Psoas muscle (tissue), 8 donors: ENCODE measurements around the gene ANP32E. TPM values are rescaled to one million over a fixed set of nuclear protein-coding genes. Genes with fewer than 3 reads are reported as not detected.

Source experiments
- ATAC-seq, 4 donors: fragments of 200-7000 bp; cut with Tn5 transposase; one replicate each; pipeline ENCODE4 v1.9.1; 2020; ENCODE audit warnings: moderate library complexity in 3 of 4, mild to moderate bottlenecking in 2 of 4
- DNase-seq, 2 donors: peaks; one replicate each; pipeline ENCODE4 v3.0.0-alpha.2; 2020
- H3K27ac ChIP-seq: fragments of 200-600 bp; one replicate; pipeline ENCODE4 v1.8.0; 2022
- H3K27me3 ChIP-seq, 3 donors: fragments of 200-600 bp in 1 of 3; one replicate each; pipeline versions ENCODE4 v1.6.1 to v1.8.0; 2013 to 2022; ENCODE audit warnings: low read length in 2 of 3, mild to moderate bottlenecking in 2 of 3, moderate library complexity in 1 of 3; ENCODE audit not compliant: insufficient read depth in 3 of 3
- H3K36me3 ChIP-seq, 2 donors: fragments of 200-600 bp in 1 of 2; one replicate each; pipeline versions ENCODE4 v1.6.1 to v1.8.0; 2013 to 2022; ENCODE audit warnings: low read depth in 1 of 2, mild to moderate bottlenecking in 1 of 2, moderate library complexity in 1 of 2; ENCODE audit not compliant: insufficient read depth in 1 of 2
- H3K4me1 ChIP-seq: fragments of 200-600 bp; one replicate; pipeline ENCODE4 v1.8.0; 2022
- H3K4me3 ChIP-seq: fragments of 200-600 bp; one replicate; pipeline ENCODE4 v1.8.0; 2022; ENCODE audit warnings: mild to moderate bottlenecking
- H3K9me3 ChIP-seq: fragments of 200-600 bp; one replicate; pipeline ENCODE4 v1.8.0; 2022
- CTCF ChIP-seq: fragments of 200-600 bp; IDR thresholded peaks from one replicate; pipeline ENCODE4 v1.8.0; 2022; ENCODE audit warnings: antibody characterized with exemption
- WGBS, 3 donors: extraction: QIAGEN DNeasy Blood & Tissue Kit; methylation state at CpG; one replicate each; pipeline versions ENCODE4 v1.1.6 to v1.1.7; 2013; 5-methylcytosine and 5-hydroxymethylcytosine counted together
- intact Hi-C, 2 donors: fragments of 100-400 bp; cut with DNase I; formaldehyde crosslinking; loops; one replicate each; pipeline versions ENCODE4 v1.11.0 to v1.14.2; 2022
- polyA plus RNA-seq, 3 donors: library from polyadenylated mRNA; stranded (reverse); fragments of 200-250 nt; gene quantifications; one replicate each; pipeline ENCODE4 v1.2.3, GENCODE V29; 2013
- total RNA-seq, 4 donors: library from RNA; stranded (reverse); fragmentation: NEBNext Ultra II Directional in 2 of 4; extraction: Animal tissue kit (Norgen Biotek cat#: 25700) in 2 of 4; gene quantifications; one replicate each; pipeline versions ENCODE4 v1.2.1 to v1.2.4, GENCODE V29; 2021 to 2023
- donor health status: healthy with polysubstance abuse.
- donor health status: DM: no; HTN: no; CAD: no; lungs with moderate emphysema.
- donor health status: Bipolar disorder and iron deficiency.
- donor health status: healthy.
- donor health status: DM: yes; HTN: yes; CAD: no.
- donor health status: DM: no; HTN: no; CAD: no.
- donor health status: DM: no; HTN: no; CAD: no.
- donor health status: DM: yes; HTN: yes; CAD: no.

ANP32E gene
- total and polyA plus RNA-seq, 7 donors = 14.4 to 93.0 (median 27.4) TPM

GRCh38 chr1:150281221-150281757 lies 45.4 kb upstream of the ANP32E start:
- peak; percentile 77 for TF ChIP-seq CTCF
- 2 to 3% (median 2%) methylated on average over 15 of the region's 15 CpGs for WGBS, 3 donors
- no peaks in the 10 kb centered on the region for H3K9me3 ChIP-seq
- peaks cover 15% of the 10 kb centered on the region for H3K4me1 ChIP-seq
- peak; percentile 47 to 70 (median 66) for ATAC-seq
- DNase-seq = peak; percentile 70 to 85
- H3K27ac ChIP-seq = peak overlapping the region; percentile 94
- intact Hi-C loops = loop anchor here in 1 of 2 donors (1.0 to 5.0 kb wide), 2 partner anchors 26 to 44 kb away; partner anchors contain the start of gene ANP32E
- peak overlapping the region; percentile 80 for H3K4me3 ChIP-seq
- peaks cover 3 to 22% of the 10 kb centered on the region in 2 donors for H3K36me3 ChIP-seq
- H3K27me3 ChIP-seq = no peaks in the 10 kb centered on the region

- WGBS, 3 donors = 77 to 86% (median 79%) methylated on average over 6 of the region's 6 CpGs
- Histone ChIP-seq H3K9me3 (no peaks in the 10 kb centered on the region), H3K36me3 (peaks cover 3 to 11% of the 10 kb centered on the region in 2 donors), H3K27me3 (no peaks in the 10 kb centered on the region), H3K27ac (peak overlapping the region; percentile 94), H3K4me3 (no peak overlapping the region), H3K4me1 (peaks cover 15% of the 10 kb centered on the region)
- ATAC-seq = no peak
- no peak for TF ChIP-seq CTCF
- intact Hi-C loops = loop anchor here (1.0 to 5.0 kb wide), 2 partner anchors 25 to 43 kb away; partner anchors contain the start of gene ANP32E (in 1 of the 2)
- no peak for DNase-seq
These were observed 44.3 kb upstream of the ANP32E start for GRCh38 chr1:150280138-150280707.

GRCh38 chr1:150273311-150273710 lies 37.4 kb upstream of the ANP32E start:
- intact Hi-C loops = no loop called here
- ATAC-seq = no peak
- Histone ChIP-seq H3K4me3 (peak overlapping the region; percentile 44), H3K9me3 (no peaks in the 10 kb centered on the region), H3K36me3 (no peaks in the 10 kb centered on the region), H3K27me3 (no peaks in the 10 kb centered on the region), H3K4me1 (no peaks in the 10 kb centered on the region), H3K27ac (peak overlapping the region; percentile 43)
- DNase-seq = no peak
- no peak for TF ChIP-seq CTCF
- WGBS, 3 donors = 63 to 72% (median 66%) methylated on average over 1 of the region's 1 CpG

- Histone ChIP-seq H3K4me3 (no peak overlapping the region), H3K27ac (peak overlapping the region; percentile 4), H3K4me1 (peaks cover 11% of the 10 kb centered on the region), H3K36me3 (peaks cover under 1 to 13% of the 10 kb centered on the region in 2 donors), H3K27me3 (no peaks in the 10 kb centered on the region), H3K9me3 (no peaks in the 10 kb centered on the region)
- ATAC-seq (no peak), DNase-seq (no peak)
- WGBS, 3 donors = 84 to 92% (median 87%) methylated on average over 7 of the region's 7 CpGs
- intact Hi-C loops = no loop called here
- no peak for TF ChIP-seq CTCF
These were observed 35.5 kb upstream of the ANP32E start for GRCh38 chr1:150271291-150271959.
